Mucosa of descending colon (tissue), 3 donors: Measurements from ENCODE around the gene TM4SF20. TPM values are rescaled to one million over a fixed set of nuclear protein-coding genes. Genes with fewer than 3 reads are reported as not detected.
A peak's percentile ranks its signal among the peaks of the same experiment; 100 is the strongest.

ENCODE experiments used
- ATAC-seq: fragments of 200-7000 bp; cut with Tn5 transposase; one replicate; pipeline ENCODE4 v1.9.1; 2020; ENCODE audit warnings: mild to moderate bottlenecking, moderate library complexity
- DNase-seq, 3 donors: peaks; one replicate each; pipeline ENCODE4 v3.0.0-alpha.2; 2020
- H3K36me3 ChIP-seq: fragments of 200-600 bp; one replicate; pipeline ENCODE4 v1.8.0; 2021; ENCODE audit warnings: low read depth, mild to moderate bottlenecking
- H3K4me1 ChIP-seq: fragments of 200-600 bp; one replicate; pipeline ENCODE4 v1.8.0; 2021; ENCODE audit warnings: low read depth, mild to moderate bottlenecking
- H3K4me3 ChIP-seq: fragments of 200-600 bp; one replicate; pipeline ENCODE4 v1.8.0; 2021; ENCODE audit warnings: mild to moderate bottlenecking
- H3K9me3 ChIP-seq: fragments of 200-600 bp; one replicate; pipeline ENCODE4 v1.8.0; 2021; ENCODE audit warnings: mild to moderate bottlenecking
- CTCF ChIP-seq: fragments of 200-600 bp; IDR thresholded peaks from one replicate; pipeline ENCODE4 v1.8.0; 2022; ENCODE audit warnings: antibody characterized with exemption, mild to moderate bottlenecking
- intact Hi-C, 2 donors: fragments of 100-400 bp; cut with DNase I in 1 of 2; cut with micrococcal nuclease in 1 of 2; formaldehyde crosslinking; loops; one replicate each; pipeline versions ENCODE4 v1.11.0 to v1.11.1; 2022; cut with DNase I, micrococcal nuclease
- total RNA-seq, 3 donors: library from RNA; stranded (reverse); fragmentation: NEBNext Ultra II Directional in 2 of 3; extraction: Animal tissue kit (Norgen Biotek cat#: 25700) in 2 of 3; gene quantifications; one replicate each; pipeline versions ENCODE4 v1.2.1 to v1.2.4, GENCODE V29; 2021 to 2023
- donor health status: DM: no; HTN: no; CAD: no; lungs with moderate emphysema.
- donor health status: DM: no; HTN: no; CAD: no.
- donor health status: DM: no; HTN: yes; CAD: no.

TM4SF20 gene
- total RNA-seq, 3 donors from 2014 or later: 3.9 to 12.6 (median 9.1) TPM

GRCh38 chr2:227326783-227327182 is 52.3 kb downstream of the TM4SF20 start:
- peaks cover 13% of the 10 kb centered on the region for H3K4me1 ChIP-seq
- no peak for TF ChIP-seq CTCF
- no peak overlapping the region for H3K4me3 ChIP-seq
- intact Hi-C loops: no loop called here
- DNase-seq (no peak), ATAC-seq (no peak)
- no peaks in the 10 kb centered on the region for H3K36me3 ChIP-seq
- H3K9me3 ChIP-seq: no peaks in the 10 kb centered on the region

GRCh38 chr2:227325839-227326195 is 53.3 kb downstream of the TM4SF20 start:
- ATAC-seq: peak; percentile 53
- H3K4me3 ChIP-seq: peak overlapping the region; percentile 94
- peak; percentile 60 to 66 (median 61) for DNase-seq
- H3K4me1 ChIP-seq: peaks cover 13% of the 10 kb centered on the region
- intact Hi-C loops: no loop called here
- no peaks in the 10 kb centered on the region for H3K36me3 ChIP-seq
- TF ChIP-seq CTCF: no peak
- no peaks in the 10 kb centered on the region for H3K9me3 ChIP-seq

- intact Hi-C loops: no loop called here
- no peaks in the 10 kb centered on the region for H3K9me3 ChIP-seq
- no peak for TF ChIP-seq CTCF
- peak within 1 kb of the TSS; percentile 94 for H3K4me3 ChIP-seq
- H3K4me1 ChIP-seq: peaks cover 13% of the 10 kb centered on the region
- ATAC-seq: peak; percentile 100
- peak; percentile 94 to 96 (median 96) for DNase-seq
- no peaks in the 10 kb centered on the region for H3K36me3 ChIP-seq
Measured at GRCh38 chr2:227324995-227325838, 53.9 kb downstream of the TM4SF20 start, which contains the start of gene MFF. MFF (plus strand) TSS chr2:227325251; CDS start chr2:227330666, 5,415 bp downstream.

GRCh38 chr2:227324642-227324994 is 54.5 kb downstream of the TM4SF20 start:
- Histone ChIP-seq H3K4me1 (peaks cover 13% of the 10 kb centered on the region), H3K9me3 (no peaks in the 10 kb centered on the region), H3K4me3 (peak overlapping the region; percentile 94), H3K36me3 (no peaks in the 10 kb centered on the region)
- ATAC-seq: peak; percentile 4
- intact Hi-C loops: no loop called here
- no peak for TF ChIP-seq CTCF
- DNase-seq: peak in 1 of 3 donors; percentile 27

- TF ChIP-seq CTCF: no peak
- intact Hi-C loops: no loop called here
- Histone ChIP-seq H3K9me3 (no peaks in the 10 kb centered on the region), H3K4me3 (no peak overlapping the region), H3K36me3 (no peaks in the 10 kb centered on the region), H3K4me1 (peaks cover 13% of the 10 kb centered on the region)
- ATAC-seq (no peak), DNase-seq (no peak)
Measured at GRCh38 chr2:227323818-227324217, 55.3 kb downstream of the TM4SF20 start.
